Epithelial cell of esophagus (primary cell): ENCODE results near the gene KRT86.

Source experiments
- DNase-seq: peaks from one replicate; pipeline ENCODE4 v3.0.0; 2010; ENCODE audit warnings: low read depth
- H3K4me3 ChIP-seq: 2 replicates; pipeline ENCODE4 v1.5.1; 2011; ENCODE audit warnings: mild to moderate bottlenecking, low read length, control low read depth
- TF ChIP-seq, protein P1 (sequence below): IDR thresholded peaks from 2 replicates; pipeline ENCODE4 v1.5.1; 2011; ENCODE audit warnings: low read depth, mild to moderate bottlenecking, low read length, control low read depth, inconsistent platforms; ENCODE audit not compliant: insufficient read depth; ENCODE audit errors: missing control alignments

The KRT86 gene

DNA sequence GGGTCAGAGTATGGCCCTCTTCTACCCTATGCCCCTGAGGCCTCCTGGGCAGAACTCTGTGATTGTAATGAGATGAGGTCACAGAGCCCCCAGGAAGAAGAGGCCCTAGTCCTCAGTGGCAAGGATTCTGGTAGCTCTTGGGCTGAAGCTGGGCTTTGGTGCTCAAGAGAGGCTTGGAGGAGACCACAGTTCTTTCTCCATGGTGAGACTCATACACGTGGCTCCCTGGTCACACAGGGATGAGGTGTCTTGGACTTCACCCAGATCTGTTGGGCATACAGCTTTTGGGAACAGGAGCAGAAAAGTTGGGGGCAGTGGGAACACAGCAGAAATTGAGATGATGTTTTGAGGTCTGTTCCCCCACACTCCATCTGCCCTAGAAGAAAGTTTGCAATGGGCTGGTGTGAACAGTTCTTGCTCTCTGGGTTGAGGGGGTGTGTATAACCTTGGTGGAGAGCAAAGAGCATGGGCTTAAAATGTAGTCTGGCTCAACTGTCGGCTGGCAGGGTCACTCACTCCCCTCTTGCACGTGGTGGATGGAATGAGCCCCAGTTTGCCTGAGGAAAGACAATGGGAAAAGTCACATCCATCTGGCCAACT lies at the start of gene KRT86:
Gene KRT86 (plus strand): TSS at position 125 of the 600 bp plus-strand sequence. CDS start 27,272 bp downstream, outside the sequence.
- no peak for DNase-seq
- TF ChIP-seq, protein P1, sequence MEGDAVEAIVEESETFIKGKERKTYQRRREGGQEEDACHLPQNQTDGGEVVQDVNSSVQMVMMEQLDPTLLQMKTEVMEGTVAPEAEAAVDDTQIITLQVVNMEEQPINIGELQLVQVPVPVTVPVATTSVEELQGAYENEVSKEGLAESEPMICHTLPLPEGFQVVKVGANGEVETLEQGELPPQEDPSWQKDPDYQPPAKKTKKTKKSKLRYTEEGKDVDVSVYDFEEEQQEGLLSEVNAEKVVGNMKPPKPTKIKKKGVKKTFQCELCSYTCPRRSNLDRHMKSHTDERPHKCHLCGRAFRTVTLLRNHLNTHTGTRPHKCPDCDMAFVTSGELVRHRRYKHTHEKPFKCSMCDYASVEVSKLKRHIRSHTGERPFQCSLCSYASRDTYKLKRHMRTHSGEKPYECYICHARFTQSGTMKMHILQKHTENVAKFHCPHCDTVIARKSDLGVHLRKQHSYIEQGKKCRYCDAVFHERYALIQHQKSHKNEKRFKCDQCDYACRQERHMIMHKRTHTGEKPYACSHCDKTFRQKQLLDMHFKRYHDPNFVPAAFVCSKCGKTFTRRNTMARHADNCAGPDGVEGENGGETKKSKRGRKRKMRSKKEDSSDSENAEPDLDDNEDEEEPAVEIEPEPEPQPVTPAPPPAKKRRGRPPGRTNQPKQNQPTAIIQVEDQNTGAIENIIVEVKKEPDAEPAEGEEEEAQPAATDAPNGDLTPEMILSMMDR: no peak
- H3K4me3 ChIP-seq: no peak within 1 kb of the TSS

DNA sequence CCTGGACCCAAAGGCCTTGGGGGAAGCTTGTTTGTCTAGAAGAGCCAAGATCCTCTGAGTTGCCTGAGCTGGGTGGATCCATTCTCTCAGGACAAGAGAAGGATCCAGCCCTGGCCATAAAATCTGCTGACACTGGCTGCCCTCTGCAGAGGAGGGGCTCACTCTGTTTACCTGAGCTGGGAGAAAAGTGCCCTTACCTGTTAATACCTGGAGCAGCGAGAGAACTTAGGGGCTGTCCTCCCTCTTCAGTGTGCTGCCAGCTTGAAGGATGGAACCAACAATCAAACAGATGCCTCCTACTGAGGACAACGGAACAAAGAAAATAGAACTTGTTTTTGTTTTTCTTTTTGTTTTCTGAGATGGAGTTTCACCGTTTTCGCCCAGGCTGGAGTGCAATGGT lies 48.7 kb upstream of the KRT86 start:
- TF ChIP-seq, protein P1: no peak
- H3K4me3 ChIP-seq: no peak overlapping the region
- DNase-seq: no peak

DNA sequence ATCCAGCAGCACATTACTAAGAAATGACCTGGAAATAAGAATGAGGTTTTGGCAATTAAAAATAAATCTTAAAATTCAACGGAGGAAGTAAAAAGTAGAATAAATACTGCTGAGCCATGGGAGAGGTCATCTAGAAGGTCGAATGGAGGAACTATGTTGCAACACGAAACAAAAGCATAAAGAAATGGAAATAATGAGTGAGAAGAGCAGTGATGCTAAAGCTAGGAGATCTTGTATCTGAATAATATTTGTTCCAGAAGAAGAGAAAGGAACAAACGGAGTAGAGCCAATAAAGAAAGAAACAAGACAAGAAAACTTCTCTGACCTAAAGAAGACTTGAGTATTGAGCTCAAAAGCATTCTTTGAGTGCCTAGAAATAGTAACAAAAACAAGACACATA lies 48.0 kb upstream of the KRT86 start:
- no peak overlapping the region for H3K4me3 ChIP-seq
- TF ChIP-seq, protein P1: no peak
- DNase-seq: no peak

DNA sequence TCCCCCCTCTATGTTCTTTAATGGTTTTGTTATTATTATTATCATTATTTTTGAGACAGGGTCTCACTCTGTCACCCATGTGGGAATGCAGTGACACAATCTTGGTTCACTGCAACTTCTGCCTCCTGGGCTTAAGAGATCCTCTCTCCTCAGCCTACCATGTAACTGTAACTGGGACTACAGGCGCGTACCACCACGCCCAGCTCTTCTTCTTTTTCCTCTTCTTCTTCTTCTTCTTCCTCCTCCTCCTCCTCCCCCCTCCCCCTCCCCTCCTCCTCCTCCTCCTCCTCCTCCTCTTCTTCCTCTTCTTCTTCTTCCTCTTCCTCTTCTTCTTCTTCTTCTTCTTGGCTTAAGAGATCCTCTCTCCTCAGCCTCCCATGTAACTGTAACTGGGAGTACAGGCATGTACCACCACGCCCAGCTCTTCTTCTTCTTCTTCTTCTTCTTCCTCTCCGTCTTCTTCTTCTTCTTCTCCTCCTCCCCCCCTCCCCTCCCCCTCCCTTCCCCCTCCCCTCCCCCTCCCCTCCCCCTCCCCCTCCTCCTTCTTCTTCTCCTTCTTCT lies 46.8 kb upstream of the KRT86 start:
- H3K4me3 ChIP-seq: no peak overlapping the region
- DNase-seq: no peak
- TF ChIP-seq, protein P1: no peak

DNA sequence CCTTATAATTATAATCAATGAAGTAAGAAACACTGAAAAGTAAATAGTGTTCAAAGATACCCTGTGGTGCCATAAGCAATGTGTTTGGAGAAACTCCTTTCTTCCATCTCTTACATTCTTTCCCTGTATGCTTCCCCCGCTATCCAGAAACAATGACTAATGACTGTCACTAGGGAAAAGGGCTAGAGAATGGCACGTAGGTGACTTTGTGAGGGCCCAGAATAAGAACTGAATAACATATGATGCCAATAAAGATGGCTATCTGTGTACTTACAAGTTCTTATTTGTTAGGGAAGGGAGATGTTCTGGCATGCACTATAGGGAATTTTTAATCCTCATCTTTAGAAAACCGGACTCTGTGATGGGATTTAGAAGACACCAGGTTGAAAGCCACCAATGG lies 46.1 kb upstream of the KRT86 start:
- no peak for DNase-seq
- TF ChIP-seq, protein P1: no peak
- no peak overlapping the region for H3K4me3 ChIP-seq

DNA sequence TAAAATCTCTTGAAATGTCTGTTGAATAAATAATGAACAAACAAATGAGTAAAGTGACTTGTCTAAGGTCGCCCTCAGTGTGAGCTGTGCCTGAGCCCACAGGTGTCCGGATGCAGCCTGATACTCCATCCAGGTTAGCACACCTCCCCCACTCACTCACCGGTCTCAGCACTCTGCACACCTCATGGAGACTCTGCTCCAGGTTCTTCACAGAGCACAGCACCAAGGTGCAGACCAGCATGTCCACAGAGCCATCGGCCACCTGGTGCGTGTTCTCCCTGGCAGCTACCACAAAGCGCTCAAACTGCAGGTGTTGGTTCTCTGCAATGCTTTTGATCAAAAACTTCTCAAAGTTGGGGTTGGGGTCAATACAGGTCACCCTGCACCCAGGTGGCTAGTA lies 45.5 kb upstream of the KRT86 start:
- no peak overlapping the region for H3K4me3 ChIP-seq
- TF ChIP-seq, protein P1: no peak
- no peak for DNase-seq

DNA sequence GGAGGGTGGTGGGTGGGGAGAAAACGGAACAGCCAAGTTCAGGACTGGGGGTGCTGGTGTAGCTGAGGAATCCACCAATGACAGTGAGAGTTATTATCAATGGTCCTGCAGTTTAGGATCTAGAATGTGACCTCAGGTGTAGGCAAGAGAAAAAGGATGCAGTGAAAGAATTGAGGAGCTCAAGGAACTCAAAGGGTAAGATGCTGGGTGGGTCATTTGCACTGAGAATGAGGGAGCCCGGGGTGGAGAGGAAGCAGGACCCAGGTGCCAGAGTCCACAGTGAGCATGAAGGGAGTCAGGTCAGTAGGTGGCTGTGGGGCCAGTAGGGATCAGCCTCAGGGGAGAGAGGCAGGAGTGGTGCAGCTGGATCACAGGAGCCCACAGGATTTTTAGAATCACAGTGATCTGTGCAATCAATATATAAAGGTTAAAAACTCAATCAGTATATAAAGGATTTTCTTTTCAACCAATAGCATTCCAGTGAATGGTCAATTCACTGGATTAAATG lies 44.6 kb upstream of the KRT86 start:
- TF ChIP-seq, protein P1: no peak
- no peak for DNase-seq
- no peak overlapping the region for H3K4me3 ChIP-seq
